HG03159 (cell line): ENCODE data around the gene TEF.

Experiments
- ATAC-seq: cut with Tn5 transposase; IDR thresholded peaks from one replicate; pipeline ENCODE4 v1.9.1; 2021; ENCODE audit warnings: mild to moderate bottlenecking, moderate library complexity; ENCODE audit not compliant: unreplicated experiment

The TEF gene

GRCh38 chr22:41447435-41448188 lies 65.9 kb downstream of the TEF start:
- no peak for ATAC-seq

- peak; percentile 41 for ATAC-seq
These were observed 66.6 kb downstream of the TEF start for GRCh38 chr22:41448189-41448808.
